GM21528 (cell line): ENCODE results near the gene PWWP2B.

ENCODE experiments used
- ATAC-seq: cut with Tn5 transposase; IDR thresholded peaks from one replicate; pipeline ENCODE4 v1.9.1; 2021; ENCODE audit warnings: mild to moderate bottlenecking, moderate library complexity; ENCODE audit not compliant: unreplicated experiment, low FRiP score

The PWWP2B gene

GRCh38 chr10:132465193-132465888 is 68.3 kb downstream of the PWWP2B start:
- no peak for ATAC-seq

- ATAC-seq = no peak
Measured at GRCh38 chr10:132465889-132466519, 69.0 kb downstream of the PWWP2B start.

- ATAC-seq = no peak
Measured at GRCh38 chr10:132466520-132467463, 69.8 kb downstream of the PWWP2B start.
